Stimulated activated naive CD8-positive, alpha-beta T cell treated with anti-CD3 and anti-CD28 coated beads, Interleukin-15, Interleukin-2, amounts not matched to agents 100 ng/mL and 50 ng/mL, for 24 hours (primary cell): Measurements from ENCODE around the gene IL1RN.

ENCODE experiments used
- H3K27ac Mint-ChIP-seq: one replicate; pipeline ENCODE4 v1.8.0; 2021; ENCODE audit warnings: mild to moderate bottlenecking, mixed read lengths
- H3K27me3 Mint-ChIP-seq: one replicate; pipeline ENCODE4 v1.8.0; 2021; ENCODE audit warnings: mixed read lengths
- H3K36me3 Mint-ChIP-seq: one replicate; pipeline ENCODE4 v1.8.0; 2021; ENCODE audit warnings: low read depth, mixed read lengths
- H3K4me1 Mint-ChIP-seq: one replicate; pipeline ENCODE4 v1.8.0; 2021; ENCODE audit warnings: low read depth, mixed read lengths
- H3K4me3 Mint-ChIP-seq: one replicate; pipeline ENCODE4 v1.8.0; 2021; ENCODE audit warnings: mild to moderate bottlenecking, mixed read lengths
- H3K9me3 Mint-ChIP-seq: one replicate; pipeline ENCODE4 v1.8.0; 2021; ENCODE audit warnings: mixed read lengths

Gene IL1RN

GRCh38 chr2:113166187-113166645 is 38.8 kb downstream of the IL1RN start:
- H3K4me1 Mint-ChIP-seq, result peaks cover 48% of the 10 kb centered on the region
- no peak overlapping the region for H3K27ac Mint-ChIP-seq
- H3K27me3 Mint-ChIP-seq, result no peaks in the 10 kb centered on the region
- peaks cover 3% of the 10 kb centered on the region for H3K9me3 Mint-ChIP-seq
- peaks cover 3% of the 10 kb centered on the region for H3K36me3 Mint-ChIP-seq
- H3K4me3 Mint-ChIP-seq, result no peak overlapping the region

GRCh38 chr2:113167115-113167932 is 39.9 kb downstream of the IL1RN start:
- Mint-ChIP-seq H3K27me3 (no peaks in the 10 kb centered on the region), H3K4me1 (peaks cover 59% of the 10 kb centered on the region), H3K9me3 (peaks cover 5% of the 10 kb centered on the region), H3K4me3 (peak overlapping the region; percentile 18), H3K36me3 (peaks cover 5% of the 10 kb centered on the region), H3K27ac (peak overlapping the region; percentile 91)

DNA sequence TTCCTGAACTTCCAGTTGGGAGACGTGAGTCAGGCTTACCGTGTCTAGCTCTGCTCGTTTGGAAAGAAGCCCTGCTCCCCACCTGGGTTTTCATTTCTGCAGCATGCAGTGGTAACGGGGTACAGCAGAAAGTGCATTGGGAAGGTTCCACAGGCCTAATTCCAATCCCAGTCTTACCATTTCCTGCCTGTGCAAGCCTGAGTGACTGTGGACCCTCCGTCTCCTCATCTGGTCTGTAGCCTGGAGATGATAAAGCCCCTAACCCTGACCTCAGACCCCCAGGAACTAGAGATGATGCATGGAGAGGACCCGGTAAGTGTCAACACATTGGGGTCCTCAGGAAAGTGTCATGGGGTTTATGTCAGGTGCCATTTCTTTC is 40.6 kb downstream of the IL1RN start:
- Mint-ChIP-seq H3K27me3 (no peaks in the 10 kb centered on the region), H3K4me3 (peak overlapping the region; percentile 67), H3K9me3 (peaks cover 5% of the 10 kb centered on the region), H3K36me3 (peaks cover 9% of the 10 kb centered on the region), H3K27ac (peak overlapping the region; percentile 91), H3K4me1 (peaks cover 59% of the 10 kb centered on the region)

DNA sequence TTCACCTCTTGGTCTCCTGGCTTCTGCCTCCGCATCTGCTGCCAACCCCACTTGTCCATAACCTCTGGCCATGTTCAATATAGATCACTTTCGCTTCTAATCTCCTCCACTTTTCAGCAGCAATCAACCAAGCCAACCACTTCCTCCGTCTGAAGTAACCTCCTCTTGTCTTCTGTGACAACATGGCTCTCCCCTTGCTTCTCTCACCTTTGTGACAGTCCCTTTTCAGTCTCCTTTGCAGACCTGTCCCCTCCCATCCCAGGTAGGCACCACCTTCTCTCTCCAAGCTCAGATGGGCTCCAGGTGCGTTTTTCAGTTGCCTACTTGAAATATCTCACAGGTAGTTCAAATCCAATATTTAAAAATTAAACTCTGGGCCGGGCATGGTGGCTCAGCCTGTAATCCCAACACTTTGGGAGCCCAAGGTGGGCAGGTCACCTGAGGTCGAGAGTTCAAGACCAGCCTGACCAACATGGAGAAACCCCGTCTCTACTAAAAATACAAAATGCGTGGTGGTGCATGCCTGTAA is 41.7 kb downstream of the IL1RN start:
- Mint-ChIP-seq H3K4me3 (peak overlapping the region; percentile 67), H3K27ac (peak overlapping the region; percentile 91), H3K36me3 (peaks cover 9% of the 10 kb centered on the region), H3K4me1 (peaks cover 68% of the 10 kb centered on the region), H3K9me3 (peaks cover 5% of the 10 kb centered on the region), H3K27me3 (no peaks in the 10 kb centered on the region)

- Mint-ChIP-seq H3K27ac (no peak overlapping the region), H3K4me3 (no peak overlapping the region), H3K27me3 (no peaks in the 10 kb centered on the region), H3K4me1 (peaks cover 68% of the 10 kb centered on the region), H3K9me3 (peaks cover 5% of the 10 kb centered on the region), H3K36me3 (peaks cover 9% of the 10 kb centered on the region)
These were observed 42.2 kb downstream of the IL1RN start for GRCh38 chr2:113169586-113169985.

DNA sequence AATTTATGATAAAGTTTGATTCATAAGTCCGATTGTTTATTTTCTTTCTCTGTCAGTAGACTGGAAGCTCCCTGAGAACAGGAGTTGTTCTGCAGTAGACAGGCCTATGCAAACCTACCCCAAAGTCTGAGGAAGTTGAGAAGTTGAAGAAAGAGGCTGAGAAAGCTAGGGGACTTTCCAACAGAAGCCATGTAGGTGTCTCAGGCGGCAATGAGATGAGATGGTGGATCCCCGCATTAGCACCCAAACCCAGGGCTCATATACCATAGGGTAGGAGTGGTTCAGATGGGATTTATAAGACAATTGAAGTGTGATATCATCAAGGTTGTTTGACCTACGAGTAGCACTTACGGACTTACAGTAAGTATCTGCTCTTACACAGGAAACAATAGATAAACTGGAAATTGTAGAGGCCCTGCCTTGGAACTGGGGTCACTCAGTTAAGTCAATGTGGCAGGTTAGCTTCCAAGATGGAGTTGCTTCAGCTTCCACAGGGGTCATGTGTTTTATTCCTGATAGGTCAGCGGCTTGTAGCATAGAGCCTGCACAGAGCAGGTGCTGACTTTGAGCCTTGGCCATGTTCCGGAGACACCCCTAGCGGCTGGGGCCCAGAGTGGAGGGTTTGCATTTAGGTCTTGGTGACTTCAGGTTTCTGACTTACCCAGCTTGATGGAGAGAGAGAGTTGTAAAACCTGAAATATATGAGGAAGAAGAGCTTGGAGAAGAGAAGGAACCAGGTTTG is 44.1 kb downstream of the IL1RN start:
- H3K4me3 Mint-ChIP-seq, result peak overlapping the region; percentile 7
- no peaks in the 10 kb centered on the region for H3K27me3 Mint-ChIP-seq
- peaks cover 79% of the 10 kb centered on the region for H3K4me1 Mint-ChIP-seq
- H3K9me3 Mint-ChIP-seq, result peaks cover 5% of the 10 kb centered on the region
- peaks cover 19% of the 10 kb centered on the region for H3K36me3 Mint-ChIP-seq
- peak overlapping the region; percentile 93 for H3K27ac Mint-ChIP-seq

GRCh38 chr2:113172721-113173541 is 45.5 kb downstream of the IL1RN start:
- Mint-ChIP-seq H3K27me3 (no peaks in the 10 kb centered on the region), H3K4me3 (peak overlapping the region; percentile 91), H3K27ac (peak overlapping the region; percentile 93), H3K9me3 (peaks cover 5% of the 10 kb centered on the region), H3K36me3 (peaks cover 34% of the 10 kb centered on the region), H3K4me1 (peaks cover 81% of the 10 kb centered on the region)

DNA sequence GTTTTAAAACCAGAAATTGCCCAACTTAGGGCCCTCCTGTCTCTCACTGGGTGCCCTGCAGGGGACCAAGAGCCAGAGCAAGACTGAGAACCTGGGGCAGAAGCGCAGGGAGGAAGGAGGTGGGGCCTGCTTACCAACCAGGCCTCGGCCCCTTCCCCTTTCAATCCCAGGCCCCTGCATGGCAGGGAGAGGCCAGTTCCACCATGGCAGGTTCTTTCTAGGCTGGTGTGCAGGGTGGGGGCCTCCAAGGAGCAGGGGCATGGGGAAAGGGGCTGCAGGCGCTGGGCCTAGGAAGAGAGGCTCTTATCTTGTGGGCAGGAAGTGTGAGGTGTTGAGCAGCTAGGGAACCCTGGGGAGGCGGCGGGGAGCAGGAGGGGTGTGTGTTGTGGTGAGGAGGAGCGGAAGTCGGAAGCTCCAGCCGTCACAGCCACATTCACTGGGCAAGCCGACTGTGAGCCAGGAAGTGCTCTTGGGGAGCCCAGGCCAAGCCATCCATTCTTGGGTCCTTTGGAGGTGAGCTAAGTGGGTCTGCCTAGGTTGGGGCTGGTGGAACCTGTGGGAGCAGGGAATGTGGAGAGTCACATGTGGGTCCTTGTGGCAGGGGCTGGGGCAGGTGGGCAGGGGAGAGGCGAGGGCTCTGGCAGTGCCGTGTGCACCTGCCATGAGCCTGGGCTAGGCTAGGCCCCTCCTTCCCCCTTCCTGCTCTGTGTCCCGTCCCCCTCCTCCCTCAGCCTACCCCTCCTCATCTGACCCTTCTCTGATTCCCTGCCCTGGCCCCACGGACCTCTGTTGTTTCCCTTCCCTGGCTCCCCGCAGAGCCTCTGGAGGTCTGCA is 46.4 kb downstream of the IL1RN start, which contains the start of gene PSD4:
TSS of gene PSD4 (plus strand) at position 430 of the 834 bp plus-strand sequence. CDS start 8,486 bp downstream, outside the sequence.
- peaks cover 41% of the 10 kb centered on the region for H3K36me3 Mint-ChIP-seq
- H3K27ac Mint-ChIP-seq, result peak within 1 kb of the TSS; percentile 93
- no peaks in the 10 kb centered on the region for H3K27me3 Mint-ChIP-seq

DNA sequence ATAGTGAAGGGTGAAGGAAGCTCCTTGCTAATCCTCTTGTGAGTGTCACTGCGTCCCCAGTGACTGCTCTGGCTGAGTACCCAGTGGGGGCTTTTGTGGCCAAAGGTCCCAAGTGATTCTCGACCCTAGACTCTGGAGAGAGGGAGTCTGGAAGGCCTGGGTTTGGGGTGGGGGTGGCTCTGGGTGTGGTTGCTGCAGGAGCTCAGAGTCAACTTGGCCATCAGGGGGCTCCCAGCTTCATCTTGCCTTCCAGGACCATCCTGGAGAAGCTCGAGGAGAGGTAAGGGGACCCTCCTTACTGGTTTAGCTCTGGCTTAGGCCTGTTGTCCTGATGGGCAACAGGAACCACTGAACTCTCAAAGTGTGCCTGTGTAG is 47.0 kb downstream of the IL1RN start:
- H3K9me3 Mint-ChIP-seq, result peaks cover 5% of the 10 kb centered on the region
- peaks cover 81% of the 10 kb centered on the region for H3K4me1 Mint-ChIP-seq
- H3K4me3 Mint-ChIP-seq, result peak overlapping the region; percentile 91
- H3K27ac Mint-ChIP-seq, result peak overlapping the region; percentile 93
- H3K27me3 Mint-ChIP-seq, result no peaks in the 10 kb centered on the region
- H3K36me3 Mint-ChIP-seq, result peaks cover 46% of the 10 kb centered on the region

More for the DNA sequence above, 46.4 kb downstream of the IL1RN start, which contains the start of gene PSD4:
- H3K4me1 Mint-ChIP-seq, result peaks cover 81% of the 10 kb centered on the region
- peak within 1 kb of the TSS; percentile 91 for H3K4me3 Mint-ChIP-seq
- H3K9me3 Mint-ChIP-seq, result peaks cover 5% of the 10 kb centered on the region

DNA sequence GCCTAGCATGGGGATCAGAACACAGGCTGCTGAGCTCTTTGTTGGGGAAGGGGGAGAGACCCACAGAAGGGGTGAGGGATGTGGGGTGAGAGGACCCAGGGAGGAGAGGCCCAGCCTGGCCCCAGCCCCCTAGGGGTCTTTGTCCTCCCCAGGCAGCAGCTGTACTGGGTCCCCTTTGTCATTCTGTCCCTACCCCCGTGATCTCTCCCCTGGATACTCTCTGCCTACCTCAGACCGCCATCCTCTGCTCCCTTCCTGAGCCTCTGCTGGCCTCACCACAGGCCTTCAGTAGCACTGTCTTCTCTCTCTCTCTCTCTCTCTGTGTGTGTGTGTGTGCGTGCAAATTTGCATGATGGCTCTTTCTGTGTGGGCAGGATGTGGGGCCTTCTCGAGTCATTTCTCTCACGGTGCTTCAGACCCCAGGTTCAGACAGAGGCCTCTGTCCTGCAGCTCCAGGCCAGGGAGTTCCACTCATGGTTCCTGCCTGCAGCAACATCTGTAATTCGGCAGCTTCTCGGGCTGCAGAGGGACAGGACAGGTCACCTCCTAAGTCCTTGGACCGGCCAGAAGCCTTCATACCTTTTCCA is 47.7 kb downstream of the IL1RN start:
- Mint-ChIP-seq H3K27ac (peak overlapping the region; percentile 93), H3K36me3 (peaks cover 51% of the 10 kb centered on the region), H3K27me3 (no peaks in the 10 kb centered on the region), H3K4me3 (peak overlapping the region; percentile 91), H3K9me3 (peaks cover 5% of the 10 kb centered on the region), H3K4me1 (peaks cover 83% of the 10 kb centered on the region)

DNA sequence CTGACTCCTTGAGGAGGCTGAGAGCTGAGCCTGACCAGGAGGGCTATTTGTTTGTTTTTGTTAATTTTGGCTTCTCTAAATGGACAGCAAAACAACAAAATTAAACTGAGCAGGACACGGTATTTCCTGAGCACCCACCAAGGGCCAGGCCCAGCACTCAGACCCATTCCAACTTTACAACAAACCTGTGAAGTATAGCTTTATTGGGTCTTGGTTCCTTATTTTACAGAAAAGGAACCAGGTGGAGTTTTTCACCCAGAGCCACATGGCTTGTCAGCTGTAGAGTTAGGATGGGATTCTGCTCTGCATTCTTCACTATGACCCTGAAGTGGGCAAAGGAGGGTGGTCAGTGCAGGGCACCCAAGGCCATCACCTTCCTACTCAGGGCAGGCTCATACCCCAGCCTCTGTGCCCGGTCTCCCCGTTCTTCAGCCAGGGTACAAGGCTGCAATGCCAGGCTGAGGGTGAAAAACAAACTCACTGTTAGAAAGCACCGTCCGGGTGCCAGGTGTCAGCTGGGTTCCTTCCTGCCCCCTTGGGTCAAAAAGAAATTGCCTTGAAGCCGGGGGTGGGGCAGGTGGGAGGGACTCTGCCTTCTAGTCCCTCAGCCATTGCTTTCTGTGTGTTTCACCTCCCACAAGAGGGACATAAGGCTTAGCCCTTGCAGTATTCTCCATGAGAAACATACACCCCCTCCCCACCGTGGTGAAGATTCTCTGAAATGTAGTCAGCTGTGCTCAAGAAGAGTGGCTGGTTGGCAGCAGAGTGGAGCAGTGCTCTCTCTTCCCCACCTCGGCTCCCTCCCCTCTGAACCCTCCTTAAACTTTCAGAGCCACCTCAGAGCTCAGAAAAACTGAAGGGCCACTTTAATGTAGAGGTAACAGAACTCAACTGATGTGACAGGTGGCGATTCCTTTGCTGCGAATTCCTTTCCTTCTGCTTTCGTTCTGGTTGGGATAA is 48.6 kb downstream of the IL1RN start:
- H3K27me3 Mint-ChIP-seq, result no peaks in the 10 kb centered on the region
- H3K9me3 Mint-ChIP-seq, result peaks cover 3% of the 10 kb centered on the region
- peaks cover 86% of the 10 kb centered on the region for H3K4me1 Mint-ChIP-seq
- H3K36me3 Mint-ChIP-seq, result peaks cover 59% of the 10 kb centered on the region
- H3K27ac Mint-ChIP-seq, result peak overlapping the region; percentile 93
- peak overlapping the region; percentile 91 for H3K4me3 Mint-ChIP-seq

DNA sequence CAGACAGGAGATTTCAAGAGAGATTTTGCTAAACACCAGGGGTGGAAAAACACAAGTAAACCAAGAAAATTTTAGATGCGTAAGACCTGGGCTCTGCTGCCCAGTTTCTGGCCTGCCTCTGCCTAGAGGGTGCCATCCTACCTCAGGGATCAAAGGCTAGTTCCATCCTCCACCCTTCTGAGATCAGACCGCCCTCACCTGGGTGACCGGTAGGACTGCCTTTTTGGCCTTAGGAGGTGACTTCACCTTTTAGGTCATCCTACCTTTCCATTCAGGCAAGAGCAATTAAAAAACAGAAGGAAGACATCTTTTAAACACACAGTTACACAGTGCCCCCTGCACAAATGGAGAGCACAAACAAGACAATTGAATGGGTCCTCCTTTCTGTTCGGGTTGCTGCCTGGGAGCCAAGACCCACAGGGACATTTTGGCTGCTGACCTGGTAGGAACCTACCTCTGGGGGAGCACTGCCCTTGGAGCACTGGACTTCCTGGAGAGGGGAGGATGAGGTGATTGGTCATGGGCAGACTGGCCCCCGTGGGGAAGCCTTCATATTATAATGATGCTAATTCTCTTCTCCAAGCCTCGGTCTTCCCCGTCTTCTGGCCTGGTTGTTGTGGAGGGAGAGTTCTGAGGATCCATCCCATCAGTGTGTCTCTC is 49.4 kb downstream of the IL1RN start:
- Mint-ChIP-seq H3K27me3 (no peaks in the 10 kb centered on the region), H3K9me3 (no peaks in the 10 kb centered on the region), H3K27ac (peak overlapping the region; percentile 81), H3K4me1 (peaks cover 86% of the 10 kb centered on the region), H3K4me3 (peak overlapping the region; percentile 91), H3K36me3 (peaks cover 63% of the 10 kb centered on the region)
